ENCODE data around the gene COL7A1.

The COL7A1 gene

DNA sequence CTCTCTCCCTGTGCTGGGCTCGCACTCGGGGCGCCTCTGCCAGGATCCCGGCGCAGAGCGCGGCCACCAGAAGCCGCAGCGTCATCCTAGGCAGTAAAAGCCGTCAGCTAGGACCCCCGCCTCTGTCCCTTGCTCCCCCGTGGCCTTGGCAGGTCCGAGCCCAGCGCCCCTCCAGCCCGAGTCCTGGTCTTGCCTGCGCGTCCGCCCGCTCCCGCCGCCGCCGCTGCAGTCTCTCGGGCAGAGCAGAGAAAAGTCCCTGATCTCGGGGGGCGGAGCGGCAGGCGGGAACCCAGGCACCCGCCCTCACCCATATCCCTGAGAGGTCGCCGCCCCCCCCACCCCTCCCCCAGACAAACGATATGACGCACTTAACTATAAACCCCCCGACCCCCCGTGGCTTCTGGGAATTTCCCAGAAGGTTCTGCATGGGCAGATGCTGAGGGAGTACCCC is at the start of gene COL7A1:
Gene COL7A1 (minus strand): TSS at position 255 of the 451 bp plus-strand sequence. CDS start 170 bp downstream, at position 85.
- DNase-seq: no peak

DNA sequence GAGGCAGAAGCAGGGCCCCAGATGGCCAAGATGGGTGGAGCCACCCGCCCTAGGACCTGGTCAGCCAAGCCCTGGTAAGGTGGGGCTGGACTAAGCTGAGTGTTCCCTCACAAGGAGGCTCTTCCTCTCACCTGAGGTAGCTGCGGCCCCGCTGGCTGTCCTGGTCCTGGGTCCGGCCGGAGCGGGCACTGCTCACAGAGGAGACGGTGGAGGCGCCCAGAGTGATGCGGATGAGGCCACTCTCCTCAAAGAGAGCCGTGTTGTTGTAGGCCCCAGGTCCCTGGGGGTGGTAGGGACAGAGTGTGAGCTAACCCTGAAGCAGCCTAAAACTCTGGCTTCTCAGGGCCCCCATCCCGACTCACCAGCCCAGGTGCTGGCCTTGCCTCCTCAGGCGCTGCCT is 47.5 kb upstream of the COL7A1 start:
- no peak for DNase-seq

DNA sequence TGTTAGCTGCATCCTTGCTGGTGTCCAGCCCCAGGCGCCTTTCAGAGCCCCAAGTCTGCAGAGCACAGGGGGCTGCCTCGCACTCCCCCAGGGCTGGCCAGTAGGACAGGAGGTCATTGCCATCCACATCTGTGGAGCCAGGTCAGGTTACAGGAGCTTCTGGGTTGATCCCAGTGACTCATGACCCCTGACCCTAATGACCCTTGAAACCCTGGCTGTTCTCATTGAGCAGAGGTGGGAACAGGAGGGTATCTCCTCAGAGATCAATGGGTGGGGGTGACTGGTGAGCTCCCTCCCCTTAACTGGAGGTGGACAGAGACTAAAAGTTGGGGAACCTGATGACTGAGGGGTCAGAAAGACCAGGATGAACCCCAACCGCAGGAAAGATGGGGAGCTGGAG is 46.3 kb upstream of the COL7A1 start:
- DNase-seq: no peak

- no peak for DNase-seq
These were observed 44.9 kb upstream of the COL7A1 start for GRCh38 chr3:48639944-48640606.

DNA sequence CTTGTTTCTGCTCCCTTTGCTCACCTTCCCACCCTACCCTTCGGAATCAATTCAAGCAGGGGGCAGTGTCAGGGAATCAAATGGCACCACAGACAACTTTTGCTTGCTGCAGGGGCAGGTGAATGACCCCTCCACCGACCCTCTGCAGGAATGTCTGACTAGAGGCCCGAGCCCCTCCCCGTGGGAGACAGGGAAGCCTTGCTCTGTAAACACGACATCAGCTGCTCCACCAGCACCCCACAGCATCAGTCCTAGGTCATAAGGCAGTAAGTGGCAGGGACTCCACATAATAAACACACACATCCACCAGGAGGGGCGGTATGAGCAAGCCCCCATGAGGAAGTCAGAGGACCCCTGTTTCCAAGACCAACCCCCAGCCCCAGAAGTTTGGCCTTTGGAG is 42.2 kb upstream of the COL7A1 start:
- DNase-seq: no peak

DNA sequence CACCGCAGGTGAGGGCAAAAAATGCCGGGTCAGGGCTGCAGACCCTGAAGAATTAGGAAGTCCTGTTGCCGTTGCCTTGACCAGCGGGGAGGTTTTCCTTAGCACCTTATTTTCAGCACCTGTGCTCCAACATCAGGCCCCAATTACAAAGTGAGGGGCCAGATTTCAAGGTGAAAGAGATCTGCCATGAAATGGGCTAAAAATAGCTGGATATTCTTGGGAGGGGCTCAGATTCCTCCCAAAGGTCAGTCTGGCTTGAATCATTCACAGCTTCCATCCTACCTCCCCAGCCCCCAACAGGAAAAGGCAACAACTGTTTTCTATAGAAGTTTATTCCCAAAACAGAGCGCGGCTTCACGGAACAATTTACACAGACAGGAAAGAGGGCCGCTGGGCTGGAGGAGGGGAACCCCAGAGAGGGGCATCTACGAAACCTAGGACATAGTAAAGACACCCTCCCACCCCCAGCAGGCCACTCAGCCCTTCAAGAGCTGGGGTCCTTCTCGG is 41.1 kb upstream of the COL7A1 start:
- DNase-seq: no peak

DNA sequence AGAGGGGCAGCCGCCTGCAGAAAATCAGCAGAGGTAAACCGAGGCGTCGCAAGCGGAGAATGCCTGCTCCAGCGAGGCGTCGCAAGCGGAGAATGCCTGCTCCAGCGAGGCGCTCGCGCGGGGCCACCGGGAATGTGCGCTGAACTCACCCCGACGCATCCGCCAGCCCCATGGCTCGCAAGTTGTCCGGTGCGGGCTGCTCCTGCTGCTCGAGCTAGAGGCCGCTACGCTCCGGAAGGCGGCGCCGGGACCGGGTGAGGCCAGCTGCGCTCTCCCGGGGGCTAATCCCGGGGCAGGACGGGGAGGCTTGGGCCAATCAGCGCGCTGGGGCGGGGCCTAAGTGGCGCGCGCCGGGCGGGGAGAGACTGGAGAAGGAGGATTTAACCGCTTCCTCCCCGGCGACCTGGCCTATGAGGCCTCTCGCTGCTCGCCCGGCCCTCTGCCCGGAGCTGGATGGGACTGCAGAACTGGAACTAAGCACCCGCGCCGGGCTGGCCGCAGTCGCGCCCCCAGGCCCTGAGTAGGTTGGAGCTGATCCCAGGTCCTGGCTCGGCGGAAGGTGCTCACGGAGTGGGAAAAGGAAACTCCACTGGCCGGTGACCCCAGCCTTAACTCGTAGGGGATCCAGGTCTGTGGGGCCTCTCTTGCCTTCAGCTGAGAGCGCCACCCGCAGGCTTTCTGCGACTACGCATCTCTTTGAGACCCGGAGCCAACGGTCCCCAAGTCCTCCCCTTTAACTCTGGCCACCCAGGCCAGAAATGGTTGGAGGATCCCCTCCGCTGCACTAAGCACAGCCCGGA is 40.3 kb upstream of the COL7A1 start, which contains the start of gene SLC26A6:
Gene SLC26A6 (minus strand): TSS at position 240 of the 800 bp plus-strand sequence. CDS start 68 bp downstream, at position 172.
- DNase-seq: peak; percentile 63

DNA sequence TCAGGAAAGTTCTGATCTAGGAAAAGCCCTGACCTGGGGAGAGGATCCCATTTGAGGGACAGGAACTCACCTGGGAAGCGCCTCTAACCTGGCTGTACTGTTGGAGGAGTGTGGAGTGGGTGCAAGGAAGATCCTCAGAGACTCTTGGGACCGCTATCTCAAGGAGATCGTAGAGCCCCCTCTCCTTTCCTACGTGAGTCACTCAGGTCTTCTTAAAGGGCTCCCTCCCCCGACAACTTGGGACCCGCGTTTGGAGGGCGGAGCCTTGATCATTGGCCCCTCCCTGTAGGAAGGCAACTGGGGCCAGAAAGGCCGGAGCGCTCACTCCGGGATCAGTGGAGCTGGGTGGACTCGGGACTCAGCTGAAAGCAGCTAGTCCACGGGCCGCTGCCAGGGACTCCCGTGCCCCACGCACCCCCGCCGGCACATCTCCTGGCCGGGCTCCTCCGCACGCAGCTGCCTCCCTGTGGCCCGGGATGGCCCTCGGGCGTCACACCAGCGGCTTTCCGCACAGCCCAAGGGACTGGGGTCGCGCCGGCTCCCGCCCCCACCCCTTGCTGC is 39.6 kb upstream of the COL7A1 start:
- no peak for DNase-seq

DNA sequence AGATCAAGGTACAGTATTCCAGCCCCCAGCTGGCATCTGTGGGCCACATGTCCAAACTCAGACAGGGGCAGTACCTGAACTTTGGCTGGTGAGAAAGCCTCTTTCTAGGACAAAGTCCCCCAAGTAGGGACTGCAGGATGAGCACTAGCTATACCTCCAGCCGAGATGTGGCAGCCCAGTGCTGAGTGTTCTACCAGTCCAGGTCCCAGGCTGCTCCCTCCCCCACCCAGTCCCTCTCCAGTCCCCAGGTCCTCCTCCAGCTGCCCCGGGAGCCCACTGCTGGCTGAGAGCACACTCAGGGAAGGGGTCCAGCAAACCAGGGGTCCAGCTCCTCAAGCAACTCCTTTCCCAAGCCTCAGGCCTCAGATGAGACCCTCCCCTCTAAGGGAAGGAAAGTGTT is 38.6 kb upstream of the COL7A1 start:
- no peak for DNase-seq

DNA sequence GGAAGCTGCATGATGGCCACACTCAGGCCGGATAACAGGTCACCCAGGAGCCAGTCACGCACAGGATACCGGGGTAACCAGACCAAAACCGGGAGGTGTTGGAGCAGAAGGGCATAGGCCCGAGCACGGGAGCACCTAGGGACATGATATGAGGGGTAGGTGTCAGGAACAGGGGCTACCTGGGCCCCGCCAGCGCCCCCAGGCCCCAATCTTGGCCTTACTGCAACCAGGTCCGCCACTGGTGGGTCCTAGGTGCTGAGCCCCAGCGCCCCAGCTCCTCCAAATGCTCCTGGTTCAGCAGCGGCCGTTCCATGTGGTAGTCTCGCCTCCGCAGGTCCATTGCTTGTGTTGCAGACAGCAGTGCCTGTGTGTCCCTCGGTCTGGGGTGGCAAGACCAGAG is 38.1 kb upstream of the COL7A1 start:
- no peak for DNase-seq

- no peak for DNase-seq
These were observed 36.7 kb upstream of the COL7A1 start for GRCh38 chr3:48631516-48632448.

- no peak for DNase-seq
These were observed 35.7 kb upstream of the COL7A1 start for GRCh38 chr3:48630833-48631232.

DNA sequence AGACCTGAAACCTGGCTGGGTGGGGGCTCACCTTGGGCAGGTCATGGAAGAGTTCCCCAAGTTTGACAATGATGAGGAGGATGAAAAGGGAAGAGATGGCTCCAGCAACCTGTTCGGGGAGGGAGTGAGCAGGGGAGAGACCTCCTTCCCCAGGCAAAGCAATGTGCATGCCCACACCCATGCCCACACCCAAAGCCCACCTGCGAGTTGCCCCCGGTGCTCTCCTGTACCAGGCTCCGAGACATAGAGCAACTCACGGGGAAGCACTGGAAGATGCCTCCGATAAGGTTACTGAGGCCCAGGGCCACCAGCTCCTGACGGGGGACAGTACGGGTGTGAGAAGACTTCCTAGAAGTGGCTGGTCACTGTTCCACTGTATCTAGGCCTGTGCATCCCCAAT is 35.3 kb upstream of the COL7A1 start:
- no peak for DNase-seq

- DNase-seq: no peak
These were observed 34.8 kb upstream of the COL7A1 start for GRCh38 chr3:48629894-48630293.

- no peak for DNase-seq
These were observed 33.3 kb upstream of the COL7A1 start for GRCh38 chr3:48628277-48629017.

- DNase-seq: no peak
These were observed 30.5 kb upstream of the COL7A1 start for GRCh38 chr3:48625600-48625999.

DNA sequence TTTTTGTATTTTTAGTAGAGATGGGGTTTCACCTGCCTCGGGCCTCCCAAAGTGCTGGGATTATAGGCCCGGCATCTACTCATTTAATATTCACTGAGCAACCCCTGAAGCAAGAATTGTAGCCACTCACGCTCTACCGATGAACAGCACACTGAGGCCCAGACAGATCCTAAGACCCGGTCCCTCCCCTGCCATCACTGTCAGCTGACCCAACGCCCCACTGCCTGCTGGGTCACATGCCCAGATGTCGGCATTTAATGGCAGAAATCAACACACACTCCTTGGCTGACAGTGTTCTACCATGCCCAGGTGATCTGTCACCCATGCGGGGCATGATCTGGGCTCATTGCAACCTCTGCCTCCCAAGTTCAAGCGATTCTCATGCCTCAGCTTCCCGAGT is 29.6 kb upstream of the COL7A1 start:
- no peak for DNase-seq

- DNase-seq: no peak
These were observed 28.9 kb upstream of the COL7A1 start for GRCh38 chr3:48623851-48624547.

GRCh38 chr3:48621461-48621869 is 26.3 kb upstream of the COL7A1 start, which contains the start of gene TMEM89:
TMEM89 (minus strand) TSS chr3:48621769; CDS start chr3:48621756, 13 bp downstream.
- DNase-seq: no peak

- no peak for DNase-seq
These were observed 24.7 kb upstream of the COL7A1 start for GRCh38 chr3:48619541-48620524.
